Ammon's horn (tissue), 1 donor: ENCODE results near the gene GNAQ.
"Not testable (repeated sequence)": the region's sequence is repeated elsewhere in the genome, so short reads cannot be mapped to it uniquely, and the experiment has no call there.

Experiments
- DNase-seq: peaks from one replicate; pipeline ENCODE4 v3.0.0-alpha.2; 2016; ENCODE audit warnings: low spot score

Gene GNAQ

DNA sequence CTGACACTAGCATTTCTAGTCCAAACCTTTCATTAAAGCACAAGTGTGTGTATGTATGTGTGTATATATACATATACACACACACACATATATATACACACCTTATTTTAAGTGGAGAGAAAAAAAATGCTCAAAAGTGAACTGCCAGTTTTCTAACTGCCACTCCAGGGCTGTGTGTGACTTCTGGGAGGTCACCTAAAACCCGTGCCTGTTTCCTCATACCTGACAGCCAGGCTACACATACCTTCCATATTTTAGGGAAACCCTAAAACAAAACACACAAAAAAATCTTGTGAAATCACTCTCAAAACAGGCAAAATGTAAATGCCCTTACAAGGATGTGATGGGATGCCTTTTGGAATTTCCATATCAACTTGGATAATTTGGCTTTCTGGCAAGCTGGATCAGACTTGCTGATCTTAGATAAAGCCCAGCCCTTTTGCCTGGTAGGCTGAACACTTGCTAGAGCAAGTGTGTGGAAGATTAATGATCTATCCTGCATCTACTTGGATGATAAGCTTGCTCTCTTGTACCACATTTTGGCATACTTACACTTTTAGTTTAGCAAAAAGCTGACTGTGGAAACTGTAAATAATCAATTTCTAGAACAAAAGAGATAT lies 127.8 kb downstream of the GNAQ start:
- no peak for DNase-seq

DNA sequence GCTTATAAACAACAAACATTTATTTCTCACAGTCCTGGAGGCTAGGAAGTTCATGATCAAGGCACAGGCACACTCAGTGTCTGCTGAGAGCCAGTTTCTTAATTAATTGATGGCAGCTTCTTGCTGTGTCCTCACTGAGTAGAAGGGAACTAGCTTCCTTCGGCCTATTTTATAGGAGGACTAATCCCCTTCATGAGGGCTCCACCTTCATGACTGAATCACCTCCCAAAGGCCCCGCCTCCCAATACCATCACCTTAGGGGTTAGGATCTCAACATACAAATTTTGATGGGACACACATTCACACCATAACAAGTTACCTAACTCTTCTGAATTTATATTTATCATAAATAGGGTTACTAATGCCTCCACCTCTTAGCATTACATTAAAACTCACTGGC lies 129.8 kb downstream of the GNAQ start:
- no peak for DNase-seq

DNA sequence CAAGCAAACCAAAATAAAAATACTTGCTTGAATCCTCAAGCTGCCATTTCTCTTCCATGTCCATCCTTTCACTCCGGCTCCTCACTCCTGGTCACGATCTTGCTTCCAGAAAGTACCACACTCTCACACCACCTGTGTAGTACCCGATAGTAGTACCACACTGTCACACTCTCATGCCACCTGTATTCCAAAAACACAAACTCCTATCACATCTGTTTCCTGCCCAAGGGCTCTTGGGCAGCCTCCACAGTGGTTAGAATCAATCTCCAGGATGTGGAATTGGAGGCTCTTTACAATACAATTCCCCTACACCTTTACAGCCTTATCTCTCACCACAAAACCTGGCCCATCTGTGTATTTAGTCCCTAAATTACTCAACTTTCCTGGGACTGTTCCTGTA lies 130.6 kb downstream of the GNAQ start:
- no peak for DNase-seq

DNA sequence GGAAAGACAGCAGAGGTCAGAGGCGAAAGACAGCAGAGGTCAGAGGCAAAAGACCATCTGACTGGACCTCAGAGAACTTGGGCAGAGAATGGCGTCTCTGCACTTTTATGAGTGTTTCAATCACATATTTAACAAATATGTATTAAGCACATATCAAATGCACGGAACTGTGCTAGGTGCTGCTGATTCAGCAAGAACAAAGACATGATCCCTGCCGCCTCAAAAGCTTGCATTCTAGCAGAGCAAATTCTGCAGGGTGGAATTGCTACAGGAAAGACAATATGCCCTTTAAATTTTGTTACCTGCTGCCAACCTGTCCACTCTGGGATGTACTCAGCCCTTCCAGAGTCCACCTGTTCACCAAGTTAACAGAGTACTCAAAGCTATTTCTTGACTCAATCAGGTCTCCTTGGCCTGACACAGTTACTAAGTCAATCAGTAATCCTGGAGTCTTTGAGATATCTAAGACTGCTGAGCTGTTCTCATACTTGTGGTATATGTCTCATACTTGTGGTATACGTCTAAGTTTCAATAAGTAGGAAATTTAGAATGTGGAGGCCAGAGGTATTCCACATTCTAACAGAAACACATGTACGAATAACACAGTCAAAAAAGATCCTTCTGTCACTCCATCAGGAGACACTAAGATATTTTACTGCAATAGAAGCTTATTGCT lies 131.8 kb downstream of the GNAQ start:
- no peak for DNase-seq

DNA sequence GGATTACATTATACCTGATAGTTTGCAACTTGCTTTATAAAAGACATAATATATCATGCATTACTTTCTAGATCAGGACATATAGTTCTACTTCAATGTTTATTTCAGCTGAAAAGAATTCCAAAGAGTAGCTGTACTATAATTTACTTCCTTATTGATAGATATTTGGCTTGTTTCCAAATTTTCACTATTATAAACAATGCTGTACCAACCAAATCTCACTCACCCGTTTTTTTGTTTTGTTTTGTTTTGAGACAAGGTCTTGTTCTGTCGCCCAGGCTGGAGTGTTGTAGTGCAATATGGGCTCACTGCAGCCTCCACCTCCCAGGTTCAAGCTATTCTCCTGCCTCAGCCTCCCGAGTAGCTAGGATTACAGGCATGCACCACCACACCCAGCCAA lies 132.7 kb downstream of the GNAQ start:
- DNase-seq, result no peak

DNA sequence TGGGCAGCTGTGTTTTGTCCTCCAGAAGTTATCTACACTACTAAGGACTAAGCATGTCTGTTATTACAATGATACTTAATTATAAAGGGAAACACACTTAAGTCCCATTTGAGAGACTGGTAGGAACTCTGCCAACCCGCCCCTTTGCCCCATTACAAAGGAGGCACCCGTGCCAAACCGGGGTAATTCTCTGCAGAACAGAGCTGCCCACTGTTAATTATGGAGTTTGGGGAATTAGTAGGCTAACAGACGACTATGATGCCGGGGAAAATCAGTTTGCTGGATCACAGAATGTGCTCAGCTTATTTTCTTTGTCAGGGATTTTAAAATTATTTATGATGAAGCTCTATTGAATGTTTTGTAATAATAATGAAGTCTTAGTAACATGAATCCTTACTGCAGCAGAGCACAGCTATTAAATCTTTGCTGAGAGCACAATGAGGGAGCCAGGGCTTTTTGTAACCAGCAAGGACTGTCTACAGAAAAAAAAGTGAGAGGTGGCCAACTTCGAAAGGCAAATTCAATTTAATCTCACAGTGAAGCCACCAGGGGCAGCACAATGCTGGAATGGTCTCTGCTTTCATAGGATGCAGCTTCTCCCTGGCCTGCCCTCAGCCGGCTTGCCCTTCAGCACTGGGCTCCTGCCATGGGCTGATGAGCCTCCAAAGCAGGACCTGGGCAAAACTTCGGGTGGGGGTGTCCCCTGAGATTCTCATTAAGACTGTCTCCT lies 134.5 kb downstream of the GNAQ start:
- peak; percentile 43 for DNase-seq

DNA sequence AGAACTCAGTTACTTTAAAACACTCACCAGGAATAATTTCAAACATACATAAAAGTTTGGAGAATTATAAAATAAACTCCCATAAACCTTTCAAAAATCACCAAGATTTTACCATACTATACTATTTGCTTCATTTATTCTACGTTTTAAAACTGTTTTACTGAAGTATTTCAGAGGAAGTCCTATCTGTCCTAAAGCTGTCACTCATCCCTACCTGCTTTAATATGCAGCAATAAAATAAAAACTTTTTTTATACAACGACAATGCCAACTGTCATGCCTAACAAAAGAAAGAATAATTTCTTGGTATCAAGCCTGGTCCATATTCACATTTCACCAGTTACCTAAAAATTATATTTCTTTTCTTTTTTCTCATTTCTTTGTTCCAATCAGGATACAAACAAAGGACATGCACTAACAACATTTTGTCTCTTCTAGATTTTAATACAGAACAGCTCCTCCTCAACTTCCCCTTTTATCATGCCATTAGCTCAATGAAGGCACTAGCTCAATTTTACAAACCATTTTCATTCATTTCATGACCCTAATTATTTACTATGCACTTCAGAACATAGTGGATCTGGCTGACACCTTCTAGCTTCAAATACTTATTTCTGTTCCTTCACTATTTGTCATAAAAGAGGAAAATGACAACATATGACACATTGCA lies 135.2 kb downstream of the GNAQ start:
- DNase-seq, result no peak

DNA sequence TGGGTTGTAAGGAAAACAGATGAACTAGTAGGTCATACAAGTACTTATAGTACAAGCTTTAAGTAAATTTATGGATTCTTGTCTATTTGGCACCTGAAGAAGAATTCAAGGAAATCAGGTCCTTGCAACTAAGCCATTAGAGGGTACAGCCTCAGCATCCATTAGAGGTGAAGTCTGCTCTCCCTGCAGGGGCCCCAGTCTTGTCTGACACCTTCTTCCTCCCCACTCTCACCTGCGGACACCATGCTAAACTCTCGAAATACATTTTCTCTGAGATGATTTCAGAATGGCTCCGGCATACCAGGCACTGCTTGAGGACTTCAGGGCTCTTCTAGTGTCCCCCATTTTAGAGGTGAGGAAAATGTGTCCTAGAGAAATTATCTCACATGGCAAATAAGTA lies 137.9 kb downstream of the GNAQ start:
- no peak for DNase-seq

DNA sequence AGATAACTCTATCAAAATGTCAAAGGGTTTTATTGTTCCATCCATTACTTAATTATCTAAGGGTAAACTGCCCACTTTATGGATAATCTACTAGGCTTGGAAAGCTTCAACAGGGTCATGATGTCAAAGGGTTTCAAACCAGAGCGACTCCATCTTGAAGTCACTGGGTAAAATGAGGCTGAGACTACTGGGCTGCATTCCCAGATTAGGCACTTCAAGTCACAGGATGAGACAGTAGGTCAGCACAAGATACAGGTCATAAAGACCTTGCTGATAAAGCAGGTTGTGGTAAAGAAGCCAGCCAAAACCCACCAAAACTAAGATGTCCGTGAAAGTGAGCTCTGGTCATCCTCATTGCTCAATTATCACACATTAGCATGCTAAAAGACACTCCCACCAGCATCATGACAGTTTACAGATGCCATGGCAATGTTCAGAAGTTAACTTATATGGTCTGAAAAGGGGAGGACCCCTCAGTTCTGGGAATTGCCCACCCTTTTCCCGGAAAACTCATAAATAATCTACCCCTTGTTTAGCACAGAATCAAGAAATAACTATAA lies 138.6 kb downstream of the GNAQ start:
- no peak for DNase-seq

DNA sequence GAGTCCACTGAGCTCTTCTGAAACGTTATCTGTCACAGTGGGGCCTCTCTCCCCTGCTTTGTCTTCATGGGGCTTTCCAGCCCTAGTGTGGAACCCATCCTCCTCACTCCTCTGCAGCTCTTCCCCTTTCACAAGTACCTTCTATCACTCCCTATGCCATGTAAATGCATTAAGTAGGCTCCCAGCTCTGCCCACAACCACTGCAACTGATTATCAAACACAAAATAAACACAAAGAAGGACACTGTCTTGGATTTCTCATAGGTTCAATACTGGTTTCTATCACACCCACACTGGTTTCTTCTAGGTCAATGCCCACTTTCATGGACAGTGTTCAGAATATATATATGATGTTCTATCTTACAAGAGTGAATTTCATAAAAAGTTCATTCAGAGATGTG lies 139.4 kb downstream of the GNAQ start:
- DNase-seq, result no peak

DNA sequence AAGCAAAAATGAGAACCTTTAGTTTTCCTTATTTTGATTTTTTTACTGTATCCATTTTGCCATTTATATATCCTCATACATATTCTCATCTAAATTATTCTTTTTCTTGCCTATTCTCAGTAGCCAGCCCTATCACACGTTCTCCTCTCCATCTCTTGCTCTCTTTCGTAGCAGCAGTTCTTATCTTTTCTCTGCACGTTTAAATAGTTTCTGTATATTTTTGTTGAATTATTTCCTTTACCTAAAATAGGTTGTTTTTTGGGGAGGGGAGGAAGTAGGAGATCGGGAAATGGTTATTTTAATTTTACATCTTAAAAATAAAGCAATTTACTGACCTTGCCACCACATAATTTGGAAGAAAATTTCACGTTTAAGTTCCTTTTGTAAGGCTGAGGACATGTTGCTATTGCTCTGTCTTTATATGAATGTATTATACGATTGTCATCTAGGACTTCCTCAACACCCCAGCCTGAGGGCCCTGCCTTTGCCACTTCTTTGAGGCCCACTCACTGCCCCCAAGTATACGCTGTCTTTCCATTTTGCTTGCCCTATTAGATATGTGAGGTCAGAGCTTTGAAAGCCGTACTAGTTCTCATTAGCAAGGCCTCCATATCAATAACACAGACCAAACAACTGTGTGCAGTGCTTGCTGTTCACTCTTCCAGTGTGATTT lies 140.3 kb downstream of the GNAQ start:
- DNase-seq, result no peak

DNA sequence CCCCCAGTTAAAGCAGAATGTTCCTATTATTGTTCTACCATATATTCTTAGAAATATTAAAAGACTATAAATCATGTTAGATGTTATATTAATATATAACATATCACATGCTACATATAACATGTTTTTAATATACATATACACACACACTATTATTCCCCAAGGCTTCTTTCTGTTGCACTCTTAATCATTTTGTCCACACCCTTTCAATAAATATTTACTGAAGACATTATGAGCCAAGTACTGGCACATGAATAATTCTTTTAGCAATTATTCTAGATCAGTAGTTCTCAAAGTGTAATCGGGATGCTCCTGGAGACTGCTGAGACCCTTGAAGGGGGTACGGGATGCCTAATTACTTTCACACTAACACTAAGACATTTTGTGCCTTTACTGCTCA lies 143.9 kb downstream of the GNAQ start:
- no peak for DNase-seq

DNA sequence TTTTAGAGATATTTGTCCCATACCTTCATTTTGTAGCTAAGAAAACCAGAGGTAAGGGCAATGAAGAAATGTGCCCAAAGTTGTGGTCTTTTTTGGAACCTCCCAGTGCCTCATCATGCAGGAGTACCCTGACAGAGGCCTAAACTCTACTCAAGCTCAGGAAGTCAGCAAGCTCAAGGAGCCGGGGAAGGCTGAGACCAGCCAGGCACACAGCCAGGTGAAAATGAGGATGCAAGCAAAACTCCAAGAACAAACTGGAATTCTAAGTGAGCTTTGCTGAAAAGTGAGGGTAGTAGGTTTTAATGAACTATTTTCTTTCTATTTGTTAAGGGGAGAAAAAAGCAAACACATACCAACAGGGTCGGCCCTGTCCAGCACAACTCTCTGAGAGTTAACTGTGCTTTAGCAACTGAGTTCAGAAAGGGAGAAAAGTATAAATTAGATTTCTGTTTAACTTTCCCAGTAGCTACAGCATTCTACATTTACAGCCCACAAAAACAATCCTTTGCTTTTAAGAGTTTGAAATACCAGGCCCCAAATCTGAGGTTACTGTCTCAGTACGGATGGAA lies 146.4 kb downstream of the GNAQ start:
- DNase-seq, result peak; percentile 43

DNA sequence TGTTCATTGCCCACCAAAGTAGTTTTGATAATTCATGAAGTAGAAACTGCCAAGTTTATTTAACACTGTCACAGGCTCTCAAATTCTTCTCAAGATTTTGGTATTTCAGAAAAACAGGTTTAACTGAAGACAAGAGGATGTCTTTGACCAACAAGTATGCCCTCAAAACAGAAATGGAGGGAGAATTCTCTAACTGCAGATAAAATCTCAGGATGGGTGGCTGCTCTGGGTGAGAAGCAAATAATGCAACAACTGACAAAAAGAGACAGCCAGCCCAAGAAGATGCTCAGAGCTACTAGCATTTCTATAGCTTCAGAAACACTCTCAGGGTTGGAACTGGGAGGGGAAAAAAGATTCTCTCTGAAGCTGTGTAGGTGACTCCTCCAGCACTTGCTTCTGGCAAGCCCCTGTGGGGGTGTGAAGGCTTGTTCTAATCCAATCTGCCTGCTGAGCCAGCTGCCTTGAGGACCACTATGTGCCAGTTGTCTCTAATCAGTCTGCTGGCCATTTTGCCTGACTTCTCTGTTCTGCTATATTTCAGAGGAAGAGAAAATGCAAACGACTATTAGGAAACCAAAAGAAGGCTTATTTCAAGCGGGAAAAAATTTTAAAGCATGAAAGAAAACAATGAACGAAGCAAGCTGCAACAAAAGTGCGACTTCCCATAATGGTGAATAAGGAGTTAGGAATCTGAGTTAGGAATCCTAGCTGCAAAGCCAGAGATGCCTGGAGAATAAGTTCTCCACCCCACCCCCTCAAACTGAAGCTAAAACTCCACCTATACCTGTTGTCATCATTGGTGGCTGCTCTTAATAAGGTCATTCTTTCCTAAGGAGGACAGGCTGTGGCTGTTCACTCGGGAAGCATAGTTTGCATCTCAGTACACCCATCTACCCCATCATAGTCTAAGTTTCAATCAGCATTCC lies 147.5 kb downstream of the GNAQ start:
- DNase-seq, result no peak

DNA sequence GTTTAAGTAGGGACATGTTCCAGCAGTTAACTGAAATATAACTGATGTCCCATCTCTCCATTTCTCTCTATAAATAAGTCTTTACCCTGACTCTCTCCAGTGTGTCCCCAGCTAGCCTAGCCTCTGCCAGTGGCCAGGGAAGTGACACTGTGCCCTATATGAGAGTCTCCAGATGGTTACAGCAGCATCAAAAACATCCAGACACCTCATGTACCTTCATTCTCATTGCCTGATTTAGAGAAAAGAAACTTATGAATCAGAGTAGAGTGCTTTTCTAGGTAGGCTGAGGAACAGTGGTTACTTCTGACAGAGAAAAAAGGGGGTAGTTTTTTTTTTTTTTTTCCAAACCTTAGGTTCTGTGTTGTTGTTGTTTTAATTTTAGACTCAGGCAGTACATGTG lies 148.5 kb downstream of the GNAQ start:
- DNase-seq, result no peak

DNA sequence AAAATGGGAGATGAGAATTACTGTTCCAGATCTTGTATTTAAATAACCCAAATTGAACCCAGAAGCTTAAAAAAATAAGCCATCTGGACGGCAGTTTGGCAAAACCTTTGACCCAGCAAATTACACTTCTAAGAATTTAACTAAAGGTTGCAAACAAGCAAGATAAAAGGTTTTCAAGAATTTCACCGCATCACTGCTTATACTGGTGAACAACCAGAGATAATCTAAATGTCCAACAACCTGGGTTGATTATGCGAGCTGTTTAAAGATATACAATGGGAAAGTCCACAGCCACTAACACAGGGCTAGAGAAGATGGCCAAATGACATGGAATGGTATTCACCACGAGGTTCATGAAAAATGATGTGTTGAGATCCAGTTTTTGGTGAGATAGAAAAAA lies 149.3 kb downstream of the GNAQ start:
- no peak for DNase-seq

DNA sequence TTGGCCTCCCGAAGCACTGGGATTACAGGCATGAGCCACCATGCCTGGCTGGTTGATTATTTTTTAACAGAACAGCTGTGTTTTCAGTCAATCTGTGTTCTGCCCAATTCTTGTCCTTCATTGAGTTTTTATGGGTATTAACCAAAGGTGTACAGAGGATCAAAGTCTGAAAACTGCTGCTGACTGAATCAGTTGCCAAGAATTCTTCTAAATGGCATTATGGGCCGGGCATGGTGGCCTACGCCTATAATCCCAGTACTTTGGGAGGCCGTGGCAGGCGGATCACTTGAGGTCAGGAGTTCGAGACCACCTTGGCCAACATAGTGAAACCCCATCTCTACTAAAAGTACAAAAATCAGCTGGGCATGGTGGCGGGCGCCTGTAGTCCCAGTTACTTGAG lies 150.0 kb downstream of the GNAQ start:
- not testable (repeated sequence) for DNase-seq

DNA sequence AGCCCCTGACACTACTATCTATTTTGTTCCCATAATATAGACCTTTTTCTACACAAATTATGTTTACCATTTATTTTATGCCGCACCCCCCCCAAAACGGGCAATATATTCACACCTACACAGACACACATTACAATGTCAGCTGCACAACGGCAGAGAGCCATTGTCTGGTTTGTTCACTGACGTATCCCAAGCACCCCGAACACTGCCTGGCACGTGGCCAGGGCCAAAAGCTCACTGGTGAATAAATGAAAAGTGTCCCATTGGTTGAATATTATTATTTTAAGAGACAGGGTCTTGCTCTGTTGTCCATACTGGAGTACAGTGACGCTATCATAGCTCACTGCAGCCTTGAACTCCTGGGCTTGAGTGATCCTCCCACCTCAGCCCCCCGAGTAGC lies 150.5 kb downstream of the GNAQ start:
- no peak for DNase-seq

DNA sequence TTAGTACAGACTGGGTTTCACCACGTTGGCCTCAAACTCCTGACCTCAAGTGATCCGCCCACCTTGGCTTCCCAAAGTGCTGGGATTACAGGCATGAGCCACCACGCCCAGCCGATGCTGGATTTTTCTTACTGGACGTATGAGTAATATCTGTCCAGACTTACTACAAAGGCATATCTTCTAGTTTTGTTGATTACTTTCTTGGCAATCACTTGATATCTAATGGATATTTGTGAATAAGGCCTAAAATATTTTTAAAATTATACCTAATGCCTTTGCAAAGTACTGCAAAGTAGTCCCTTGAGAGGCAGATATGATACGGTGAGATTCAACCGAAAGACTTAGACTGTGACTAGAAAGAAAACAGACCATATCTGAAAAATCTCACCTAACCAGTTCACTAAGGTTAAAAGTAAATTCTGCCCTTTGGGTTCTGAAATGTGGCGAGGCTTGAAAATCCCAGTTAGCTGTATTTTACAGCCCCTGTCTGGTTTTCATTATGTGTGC lies 152.1 kb downstream of the GNAQ start:
- no peak for DNase-seq

DNA sequence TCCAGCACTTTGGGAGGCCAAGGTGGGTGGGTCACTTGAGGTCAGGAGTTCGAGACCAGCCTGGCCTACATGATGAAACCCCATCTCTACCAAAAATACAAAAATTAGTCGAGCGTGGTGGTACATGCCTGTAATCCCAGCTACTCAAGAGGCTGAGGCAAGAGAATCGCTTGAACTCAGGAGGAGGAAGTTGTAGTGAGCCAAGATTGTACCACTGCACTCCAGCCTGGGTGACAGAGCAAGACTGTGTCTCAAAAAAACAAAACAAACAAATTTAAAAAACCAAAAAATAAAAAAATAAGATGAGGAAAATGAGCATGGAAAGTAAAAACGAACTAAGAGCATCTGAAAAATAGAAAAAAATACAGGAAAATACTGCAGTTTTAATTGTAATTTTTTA lies 152.8 kb downstream of the GNAQ start:
- DNase-seq, result not testable (repeated sequence)
